EL (cell line): ENCODE measurements around the gene CEP250.

ENCODE experiments used
- DNase-seq: peaks from one replicate; pipeline ENCODE4 v3.0.0-alpha.2; 2016

The CEP250 gene

DNA sequence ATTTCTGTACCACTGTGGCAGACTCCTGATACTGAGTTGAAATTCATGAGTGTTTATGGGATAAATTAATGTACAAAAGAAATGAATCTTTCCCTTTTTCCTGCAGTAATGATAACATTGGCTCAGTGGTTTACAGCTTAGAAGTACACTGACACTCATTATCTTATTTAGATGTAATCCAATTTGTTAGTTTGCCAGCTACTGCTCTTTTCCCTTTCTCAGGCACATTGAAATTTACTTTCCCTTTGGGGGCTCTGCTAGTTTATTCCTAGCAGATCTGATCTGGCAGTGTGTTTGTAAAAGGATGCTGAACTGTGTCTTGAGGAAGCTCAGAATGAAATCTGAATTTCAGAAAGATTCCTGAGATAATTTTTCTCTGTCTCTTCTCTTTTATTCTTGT is 3.0 kb downstream of the CEP250 start:
- no peak for DNase-seq

DNA sequence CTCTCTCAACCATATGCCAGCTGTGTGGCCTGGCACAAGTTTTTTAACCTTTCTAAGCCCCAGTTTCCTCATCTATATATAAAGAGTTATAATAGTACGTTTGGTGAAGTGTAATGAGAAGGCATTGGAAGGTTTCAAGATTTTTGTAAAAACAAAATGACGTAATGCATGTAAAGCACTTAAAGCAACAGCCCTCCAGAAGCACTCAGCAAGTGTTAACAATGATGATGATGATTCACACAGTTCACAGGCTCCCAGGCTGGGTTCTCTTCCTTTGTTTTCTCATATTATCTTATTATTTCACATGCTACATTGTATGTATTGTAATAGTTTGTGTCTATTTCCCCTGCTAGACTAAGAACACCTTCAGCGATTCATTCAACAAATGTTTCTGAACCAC is 6.2 kb downstream of the CEP250 start:
- DNase-seq: no peak

DNA sequence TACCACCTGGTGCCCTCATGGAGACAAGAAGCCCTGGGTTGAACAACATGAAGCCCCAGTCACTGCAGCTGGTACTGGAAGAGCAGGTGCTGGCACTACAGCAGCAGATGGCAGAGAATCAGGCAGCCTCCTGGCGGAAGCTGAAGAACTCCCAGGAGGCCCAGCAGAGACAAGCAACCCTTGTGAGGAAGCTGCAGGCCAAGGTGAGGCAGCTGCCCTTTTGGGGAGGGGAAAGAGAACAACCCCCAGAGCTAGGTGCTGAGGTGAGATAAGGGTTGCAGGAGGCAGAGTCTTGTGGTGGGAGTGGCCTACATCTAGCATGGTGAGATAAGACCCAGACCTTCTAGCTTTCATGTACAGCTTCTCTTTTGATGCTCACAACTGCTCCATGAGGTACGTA is 7.0 kb downstream of the CEP250 start:
- no peak for DNase-seq

DNA sequence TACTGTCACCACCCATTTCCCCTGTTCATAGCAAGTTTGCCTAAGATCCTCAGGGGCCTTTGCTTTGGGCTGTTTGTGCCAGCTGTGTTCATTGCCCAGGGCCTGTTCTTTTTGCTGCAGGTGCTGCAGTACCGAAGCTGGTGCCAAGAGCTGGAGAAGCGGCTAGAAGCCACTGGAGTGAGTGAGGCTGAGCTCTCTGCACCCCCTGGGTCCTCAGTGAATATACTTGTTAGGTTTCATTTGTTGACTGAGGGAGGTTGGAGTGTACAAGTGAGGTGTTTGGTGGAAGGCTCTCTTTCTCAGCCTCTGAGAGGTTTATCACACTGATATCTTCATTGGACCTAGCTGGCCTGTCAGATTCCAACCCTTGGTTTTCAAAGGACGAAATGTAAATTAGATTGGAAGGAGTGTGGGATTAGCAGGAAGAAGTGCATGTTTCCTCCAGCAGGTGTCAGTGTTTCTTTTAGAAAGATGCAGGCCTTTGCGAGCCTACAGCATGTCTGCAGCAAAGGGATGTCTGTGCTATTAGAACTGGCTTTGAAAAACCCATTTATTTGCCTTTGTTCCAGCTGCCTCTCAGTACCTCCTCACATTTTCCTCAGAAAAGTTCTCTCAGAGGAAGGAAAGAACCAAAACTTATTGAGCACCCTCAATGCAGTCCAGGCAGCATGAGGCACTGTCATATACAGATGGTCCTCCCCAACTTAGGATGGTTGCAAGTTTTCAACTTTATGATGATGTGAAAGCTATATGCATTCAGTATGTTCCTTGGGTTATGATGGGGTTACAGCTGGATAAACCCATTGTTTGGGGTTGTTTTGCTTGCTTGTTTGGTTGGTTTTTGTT is 8.3 kb downstream of the CEP250 start:
- DNase-seq: peak; percentile 66

DNA sequence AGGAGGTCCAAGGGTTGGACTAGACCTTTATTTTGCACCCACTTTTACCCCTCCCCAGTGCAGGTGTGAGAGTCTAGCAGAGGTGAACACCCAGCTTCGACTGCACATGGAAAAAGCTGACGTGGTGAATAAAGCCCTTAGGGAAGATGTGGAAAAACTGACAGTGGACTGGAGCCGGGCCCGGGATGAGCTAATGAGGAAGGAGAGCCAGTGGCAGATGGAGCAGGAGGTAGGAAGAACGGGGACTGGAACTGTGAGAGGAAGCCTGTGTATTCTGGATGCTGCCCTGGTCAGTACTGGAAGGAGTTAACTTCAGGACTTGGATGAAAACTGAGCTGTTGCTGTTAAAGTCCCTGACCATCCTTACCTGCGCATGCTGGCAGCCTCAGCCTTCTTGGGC is 10.6 kb downstream of the CEP250 start:
- DNase-seq: no peak

DNA sequence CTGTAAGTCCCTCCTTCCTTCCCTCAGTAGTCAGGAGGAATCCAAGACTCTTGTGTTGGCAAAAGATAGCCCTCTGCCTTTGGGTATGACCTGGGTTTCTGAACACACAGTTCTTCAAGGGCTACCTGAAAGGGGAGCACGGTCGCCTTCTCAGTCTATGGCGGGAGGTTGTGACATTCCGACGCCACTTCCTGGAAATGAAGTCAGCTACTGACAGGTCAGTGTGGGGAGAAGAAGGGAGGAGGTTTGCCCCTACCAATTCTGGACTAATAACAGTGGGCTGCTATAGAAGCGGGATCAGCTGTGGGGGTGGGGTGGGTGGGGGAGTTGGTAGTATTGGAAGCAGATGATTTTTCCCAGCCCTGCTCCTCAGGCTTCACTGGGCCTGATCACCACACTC is 11.5 kb downstream of the CEP250 start:
- no peak for DNase-seq

DNA sequence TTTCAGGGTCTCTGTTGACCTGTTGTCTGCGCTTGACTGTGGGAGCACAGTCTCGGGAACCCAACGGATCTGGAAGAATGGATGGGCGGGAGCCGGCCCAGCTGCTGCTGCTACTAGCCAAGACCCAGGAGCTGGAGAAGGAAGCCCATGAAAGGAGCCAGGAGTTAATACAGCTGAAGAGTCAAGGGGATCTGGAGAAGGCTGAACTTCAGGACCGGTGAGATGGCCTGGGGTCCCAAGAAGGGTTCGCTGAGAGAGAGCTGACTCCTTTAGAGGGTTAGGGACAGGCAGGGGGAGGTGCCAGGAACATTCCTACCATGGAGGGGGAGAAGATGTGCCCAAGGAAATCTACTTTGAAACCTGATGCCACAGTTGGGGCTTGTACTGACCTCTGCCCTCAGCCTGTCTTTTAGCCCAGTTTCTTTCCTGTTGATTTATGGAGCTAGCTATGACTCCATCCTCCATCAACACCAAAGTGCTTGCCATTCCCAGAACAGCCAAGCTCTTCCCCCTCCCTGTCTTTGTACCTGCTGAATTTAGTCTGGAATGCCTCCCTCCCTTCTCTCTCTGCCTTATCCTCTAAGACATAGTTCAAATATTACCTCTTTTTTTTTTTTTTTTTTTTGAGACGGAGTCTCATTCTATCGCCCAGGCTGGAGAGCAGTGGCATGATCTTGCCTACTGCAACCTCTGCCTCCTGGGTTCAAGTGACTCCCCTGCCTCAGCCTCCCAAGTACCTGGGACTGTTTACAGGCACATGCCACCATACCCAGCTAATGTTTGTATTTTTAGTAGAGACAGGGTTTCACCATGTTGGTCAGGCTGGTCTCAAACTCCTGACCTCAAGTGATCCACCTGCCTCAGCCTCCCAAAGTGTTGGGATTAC is 12.2 kb downstream of the CEP250 start:
- DNase-seq: peak; percentile 76

DNA sequence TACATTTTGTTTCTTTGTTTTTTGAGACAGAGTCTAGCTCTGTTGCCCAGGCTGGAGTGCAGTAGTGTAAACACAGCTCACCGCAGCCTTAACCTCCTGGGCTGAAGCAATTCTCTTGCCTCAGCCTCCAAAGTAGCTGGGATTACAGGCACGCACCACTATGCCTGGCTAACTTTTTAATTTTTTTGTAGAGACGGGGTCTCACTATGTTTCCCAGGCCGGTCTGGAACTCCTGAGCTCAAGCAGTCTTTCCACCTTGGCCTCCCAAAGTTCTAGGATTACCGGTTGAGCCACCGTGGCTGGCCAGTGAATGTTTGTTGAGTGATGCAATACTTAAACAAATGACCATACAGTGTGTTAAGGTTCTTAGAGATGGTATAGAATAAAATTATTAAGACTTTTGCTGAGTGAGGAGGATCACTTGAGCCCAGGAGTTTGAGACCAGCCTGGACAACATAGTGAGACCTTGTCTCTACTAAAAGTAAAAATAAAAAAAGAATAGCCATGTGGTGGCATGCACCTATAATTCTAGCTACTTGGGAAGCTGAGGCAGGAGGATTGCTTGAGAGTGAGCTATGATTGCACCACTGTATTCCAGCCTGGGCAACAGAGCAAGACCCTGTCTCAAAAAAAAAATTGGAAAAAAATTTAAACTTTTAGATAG is 13.4 kb downstream of the CEP250 start:
- no peak for DNase-seq

DNA sequence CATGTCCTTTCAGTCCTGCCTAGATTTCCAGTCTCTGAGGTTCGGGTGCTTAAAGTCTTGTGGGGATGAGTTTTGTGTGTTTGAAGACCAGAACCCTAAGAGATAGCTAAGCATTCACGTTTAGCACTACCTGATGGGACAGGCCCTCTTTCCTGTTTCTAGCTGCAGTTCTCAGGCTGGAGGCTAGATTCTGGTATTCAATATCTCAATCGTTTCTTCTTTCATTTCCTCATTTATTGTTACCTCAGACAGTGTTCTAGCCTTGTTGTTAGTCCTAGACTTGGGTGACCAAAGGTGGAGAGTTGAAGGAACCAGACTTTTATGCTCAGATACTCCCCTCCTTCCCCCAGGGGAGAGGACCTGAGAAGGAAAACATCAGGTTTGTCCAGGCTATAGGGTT is 16.8 kb downstream of the CEP250 start:
- no peak for DNase-seq

DNA sequence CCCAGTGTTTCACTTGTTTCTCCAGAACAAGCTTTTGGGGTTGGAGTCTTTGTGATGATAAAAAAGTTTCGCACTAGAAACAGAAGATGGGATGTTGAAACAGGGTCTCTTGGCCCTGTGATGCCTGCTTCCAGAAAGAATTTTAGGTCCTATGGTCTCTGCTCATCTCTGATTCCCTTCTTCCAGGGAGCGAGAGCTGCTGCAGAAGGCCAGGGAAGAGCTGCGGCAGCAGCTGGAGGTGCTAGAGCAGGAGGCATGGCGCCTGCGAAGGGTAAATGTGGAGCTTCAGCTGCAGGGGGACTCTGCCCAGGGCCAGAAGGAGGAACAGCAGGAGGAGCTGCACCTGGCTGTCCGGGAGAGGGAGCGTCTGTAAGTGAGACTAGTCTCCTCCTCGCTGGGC is 18.3 kb downstream of the CEP250 start:
- DNase-seq: no peak

DNA sequence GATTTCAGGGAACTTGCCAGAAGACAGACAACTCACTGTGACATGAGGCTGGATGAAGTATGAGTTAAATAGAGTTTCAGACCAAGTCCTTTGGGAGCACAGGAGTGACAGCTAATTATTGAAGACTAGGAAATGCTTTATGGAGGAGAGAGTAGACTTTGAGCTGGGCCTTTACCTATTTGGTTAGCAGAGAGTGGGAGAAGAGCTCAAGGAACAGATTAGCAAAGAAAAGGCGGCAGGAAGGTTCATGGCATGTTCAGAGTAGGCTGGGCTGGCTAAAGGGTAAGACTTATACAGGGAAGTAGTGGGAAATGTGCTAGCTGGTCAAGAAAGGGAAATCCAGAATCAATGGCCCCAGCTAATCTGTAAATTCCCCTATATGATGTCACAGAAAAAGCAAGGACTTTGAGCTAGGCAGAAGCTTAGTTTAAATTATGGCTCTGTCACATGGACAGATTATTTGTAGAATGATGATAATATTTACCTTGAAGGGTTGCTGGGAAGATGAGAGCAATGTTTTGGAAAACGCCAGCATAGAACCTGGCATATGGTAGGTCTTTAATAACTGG is 19.0 kb downstream of the CEP250 start:
- no peak for DNase-seq

DNA sequence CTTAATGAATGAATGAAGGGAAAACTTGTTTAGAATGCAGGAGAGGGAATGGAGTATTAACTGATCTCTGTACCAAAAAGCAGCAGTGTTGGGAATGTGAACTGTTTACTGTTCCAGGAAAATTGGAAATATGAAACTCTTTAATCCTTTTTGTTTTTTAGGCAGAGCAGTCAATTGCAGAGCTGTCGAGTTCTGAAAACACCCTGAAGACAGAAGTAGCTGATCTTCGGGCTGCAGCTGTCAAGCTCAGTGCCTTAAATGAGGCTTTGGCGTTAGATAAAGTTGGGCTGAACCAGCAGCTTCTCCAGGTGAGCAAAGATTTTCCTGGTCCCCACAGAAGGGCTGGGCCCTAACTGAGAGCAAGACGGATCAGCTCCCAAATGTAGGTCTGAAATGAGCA is 20.9 kb downstream of the CEP250 start:
- no peak for DNase-seq

DNA sequence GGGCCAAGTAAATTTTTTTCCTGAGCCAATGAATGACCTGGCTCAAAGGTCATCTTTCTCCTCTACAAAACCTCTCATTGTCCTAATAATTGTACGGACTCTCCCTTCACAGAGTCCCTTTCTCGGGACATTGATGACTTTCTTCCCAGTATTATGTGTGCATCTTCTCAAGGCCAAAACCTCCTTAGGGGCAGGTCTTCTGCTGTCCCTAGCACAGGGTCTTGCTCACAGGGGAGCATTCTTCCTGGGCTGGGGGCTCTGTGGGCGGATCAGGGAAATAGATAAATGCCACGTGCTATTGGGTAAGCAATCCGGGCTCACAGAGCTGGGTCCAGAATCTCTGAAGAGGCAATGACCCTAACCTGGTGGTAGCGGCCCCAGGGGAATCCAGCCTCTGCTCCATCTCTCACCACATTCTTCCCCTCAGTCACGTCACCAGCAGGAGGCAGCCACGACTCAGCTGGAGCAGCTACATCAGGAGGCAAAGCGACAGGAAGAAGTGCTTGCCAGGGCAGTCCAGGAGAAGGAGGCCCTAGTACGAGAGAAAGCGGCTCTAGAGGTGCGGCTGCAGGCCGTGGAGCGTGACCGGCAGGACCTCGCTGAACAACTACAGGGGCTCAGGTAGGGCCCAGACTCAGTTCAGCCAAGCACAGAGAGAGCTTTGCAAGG is 23.5 kb downstream of the CEP250 start:
- DNase-seq: no peak

DNA sequence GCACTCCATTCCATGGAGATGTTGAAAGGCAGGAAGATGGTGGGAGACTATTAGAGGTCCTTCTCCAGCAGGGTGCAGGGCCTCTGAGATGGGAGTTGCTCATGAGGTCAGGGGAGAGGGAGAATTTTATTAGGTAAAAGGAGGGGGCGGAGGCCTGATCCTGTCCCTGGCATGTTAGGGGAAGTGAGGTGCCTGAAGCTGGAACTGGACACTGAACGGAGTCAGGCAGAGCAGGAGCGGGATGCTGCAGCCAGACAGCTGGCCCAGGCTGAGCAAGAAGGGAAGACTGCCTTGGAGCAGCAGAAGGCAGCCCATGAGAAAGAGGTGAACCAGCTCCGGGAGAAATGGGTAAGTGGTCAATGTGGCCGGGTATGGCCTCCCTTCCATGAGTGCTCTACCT is 24.4 kb downstream of the CEP250 start:
- DNase-seq: no peak

DNA sequence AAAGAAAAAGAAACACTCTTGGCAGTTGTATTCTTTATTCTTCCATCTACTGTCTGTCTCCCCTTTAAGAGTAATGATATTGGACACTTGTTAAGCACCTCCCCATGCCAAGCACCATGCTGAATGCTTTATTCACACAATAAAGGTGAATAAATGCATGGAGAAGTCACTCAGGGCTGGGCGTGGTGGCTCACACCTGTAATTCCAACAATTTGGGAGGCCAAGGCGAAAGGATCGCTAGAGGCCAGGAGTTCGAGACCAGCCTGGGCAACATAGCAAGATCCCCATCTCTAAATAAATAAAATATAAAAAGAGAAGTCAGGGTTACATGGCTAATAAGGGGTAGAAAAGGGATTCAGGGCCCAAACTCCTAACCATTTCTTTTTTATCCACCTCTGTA is 32.1 kb downstream of the CEP250 start:
- DNase-seq: no peak

DNA sequence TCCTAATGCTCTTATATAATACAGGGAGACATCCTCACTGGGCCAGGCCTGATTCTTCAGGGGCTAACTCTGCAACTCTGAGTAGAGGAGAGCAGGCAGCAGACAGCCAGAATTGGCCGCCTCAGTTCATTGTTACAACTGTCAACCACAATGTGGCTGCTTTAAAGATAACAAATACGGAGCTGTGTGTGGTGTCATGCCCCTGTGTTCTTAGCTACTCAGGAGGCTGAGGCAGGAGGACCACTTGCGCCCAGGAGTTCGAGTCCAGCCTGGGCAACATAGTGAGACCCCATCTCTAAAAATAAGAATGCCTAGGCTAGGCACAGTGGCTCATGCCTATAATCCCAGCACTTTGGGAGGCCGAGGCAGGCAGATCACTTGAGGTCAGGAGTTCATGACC is 34.3 kb downstream of the CEP250 start:
- no peak for DNase-seq

DNA sequence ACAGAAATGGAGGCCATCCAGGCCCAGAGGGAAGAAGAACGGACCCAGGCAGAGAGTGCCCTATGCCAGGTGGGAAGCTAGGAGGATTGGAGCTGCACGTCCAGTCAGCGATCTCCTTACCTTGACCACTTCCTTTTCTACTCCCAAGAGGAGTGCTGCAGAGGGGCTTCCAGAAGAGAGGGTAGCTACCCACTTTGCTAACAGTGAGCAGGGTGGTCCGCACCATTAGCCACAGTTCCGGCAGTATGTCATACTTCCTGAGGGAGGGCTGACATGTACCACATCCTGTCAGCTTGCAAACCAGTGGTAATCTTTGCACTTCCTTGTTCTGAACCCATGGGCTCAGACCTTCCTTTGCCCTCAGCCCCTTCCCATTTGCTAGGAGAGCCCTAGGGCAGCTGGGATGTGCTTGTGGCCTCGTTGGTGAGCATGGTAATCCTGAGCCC is 35.4 kb downstream of the CEP250 start:
- no peak for DNase-seq

DNA sequence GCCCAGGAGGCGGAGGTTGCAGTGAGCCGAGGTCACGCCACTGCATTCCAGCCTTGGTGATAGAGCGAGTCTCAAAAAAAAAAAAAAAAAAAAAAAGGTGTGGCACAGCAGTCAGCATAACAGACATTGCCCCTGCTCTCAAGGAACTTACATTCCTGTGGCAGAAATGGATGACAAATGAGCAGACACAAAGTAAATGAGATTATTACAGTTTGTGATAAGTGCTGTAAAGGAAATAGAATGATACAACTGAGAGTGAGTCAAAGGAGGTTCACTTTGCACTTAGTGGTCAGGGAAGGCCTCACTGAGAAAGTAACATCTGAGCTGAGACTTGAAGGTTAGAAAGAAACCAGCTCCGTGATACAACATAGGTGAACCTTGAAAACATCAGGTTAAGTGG is 36.4 kb downstream of the CEP250 start:
- DNase-seq: no peak

DNA sequence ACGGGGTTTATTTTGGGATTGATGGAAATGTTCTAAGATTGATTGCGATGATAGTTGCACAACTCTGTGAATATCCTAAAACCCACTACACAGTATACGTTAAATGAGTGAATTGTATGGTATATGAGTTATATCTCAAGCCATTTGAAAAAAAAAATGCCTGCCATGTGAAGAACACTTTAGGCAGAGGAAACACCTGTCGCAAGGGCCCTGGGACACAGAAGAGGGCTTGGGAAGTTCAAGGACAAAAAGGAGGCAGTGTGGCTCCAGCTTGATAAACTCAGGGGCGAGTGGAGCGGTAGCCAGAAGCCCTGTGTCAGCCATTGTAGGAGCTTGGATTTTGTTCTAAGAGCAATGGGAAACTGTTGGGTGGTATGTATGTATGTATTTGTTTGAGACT is 37.0 kb downstream of the CEP250 start:
- DNase-seq: no peak

DNA sequence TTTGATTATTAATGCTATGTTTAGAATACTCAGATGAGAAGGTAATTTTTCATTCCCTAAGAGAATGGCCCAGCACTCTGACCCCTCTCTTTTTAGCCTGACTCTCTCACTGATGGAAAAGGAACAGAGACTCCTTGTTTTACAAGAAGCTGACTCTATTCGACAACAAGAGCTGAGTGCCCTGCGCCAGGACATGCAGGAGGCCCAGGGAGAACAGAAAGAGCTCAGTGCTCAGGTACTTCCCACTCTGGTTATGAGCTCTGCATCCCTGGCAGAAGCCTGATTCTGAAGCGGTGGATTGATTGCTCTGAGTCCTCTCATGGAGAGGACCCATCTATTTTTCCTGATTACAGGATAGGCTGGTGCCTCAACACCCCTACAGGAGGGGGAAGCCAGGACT is 41.1 kb downstream of the CEP250 start:
- DNase-seq: no peak

DNA sequence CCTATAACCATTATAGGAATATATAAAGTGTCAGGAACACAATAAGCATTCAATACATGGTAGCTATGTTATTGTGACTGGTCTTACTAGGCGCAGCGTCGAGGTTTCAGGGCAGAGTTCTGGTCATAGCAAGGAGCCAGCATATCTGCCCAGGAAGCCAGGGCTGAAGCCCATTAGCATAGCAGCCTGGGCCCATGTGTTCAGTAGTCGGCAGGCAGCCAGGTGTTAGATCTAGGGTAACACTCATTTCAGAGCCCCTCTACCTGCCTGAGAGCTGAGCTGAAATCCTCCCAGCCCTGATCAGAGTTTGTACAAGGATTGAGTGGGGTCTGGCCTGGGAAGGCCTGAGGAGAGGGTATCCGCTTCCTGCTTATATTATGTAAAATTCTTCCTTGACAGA is 41.9 kb downstream of the CEP250 start:
- no peak for DNase-seq

DNA sequence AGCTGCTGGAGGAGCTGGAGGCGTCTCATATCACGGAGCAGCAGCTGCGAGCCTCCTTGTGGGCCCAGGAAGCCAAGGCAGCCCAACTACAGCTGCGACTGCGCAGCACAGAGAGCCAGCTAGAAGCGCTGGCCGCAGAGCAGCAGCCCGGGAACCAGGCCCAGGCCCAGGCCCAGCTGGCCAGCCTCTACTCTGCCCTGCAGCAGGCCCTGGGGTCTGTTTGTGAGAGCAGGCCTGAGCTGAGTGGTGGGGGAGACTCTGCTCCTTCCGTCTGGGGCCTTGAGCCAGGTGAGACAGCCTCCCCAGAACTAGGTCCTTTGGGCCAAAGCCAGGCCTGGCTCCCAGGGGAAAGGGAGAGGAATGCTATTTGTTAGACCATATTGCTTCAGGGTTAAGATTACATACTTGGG is 42.4 kb downstream of the CEP250 start:
- DNase-seq: no peak

DNA sequence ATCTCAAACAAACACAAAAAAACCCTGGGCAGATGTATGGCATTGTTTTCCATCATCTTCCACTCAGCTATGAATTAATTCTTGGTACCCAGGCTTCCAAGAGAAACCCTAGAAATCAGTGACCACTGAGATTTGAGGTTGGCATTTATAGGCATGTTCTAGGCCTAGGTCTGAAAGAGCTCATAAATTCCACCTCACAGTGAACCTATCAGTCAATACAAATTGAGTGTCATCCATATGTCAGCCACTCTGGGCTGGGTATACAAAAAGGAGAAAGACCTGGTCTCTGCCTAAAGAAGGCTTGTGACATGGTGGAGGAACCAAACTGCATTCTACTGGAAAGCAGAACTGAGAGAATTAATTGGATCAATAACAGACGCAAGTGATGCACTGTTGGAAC is 43.9 kb downstream of the CEP250 start:
- DNase-seq: no peak
